Mesothelial cell of epicardium (in vitro differentiated cells): ENCODE data around the gene NMU. TPM values are rescaled to one million over a fixed set of nuclear protein-coding genes. Genes with fewer than 3 reads are reported as not detected.

ENCODE experiments used
- DNase-seq, 2 experiments: peaks; one replicate each; pipeline ENCODE4 v3.0.0; 2021; ENCODE audit warnings: low spot score in 2 of 2; ENCODE audit not compliant: unreplicated experiment in 2 of 2
- H3K27ac Mint-ChIP-seq: 2 replicates; pipeline ENCODE4 v1.8.0; 2021; ENCODE audit warnings: mixed read lengths
- H3K27me3 Mint-ChIP-seq: 2 replicates; pipeline ENCODE4 v1.8.0; 2021; ENCODE audit warnings: low read depth, mixed read lengths
- H3K36me3 Mint-ChIP-seq: 2 replicates; pipeline ENCODE4 v1.8.0; 2021; ENCODE audit warnings: mixed read lengths
- H3K4me1 Mint-ChIP-seq: 2 replicates; pipeline ENCODE4 v1.8.0; 2021; ENCODE audit warnings: mixed read lengths
- H3K4me3 Mint-ChIP-seq: 2 replicates; pipeline ENCODE4 v1.8.0; 2021; ENCODE audit warnings: mild to moderate bottlenecking, moderate library complexity, mixed read lengths
- H3K9me3 Mint-ChIP-seq: 2 replicates; pipeline ENCODE4 v1.8.0; 2021; ENCODE audit warnings: mixed read lengths
- total RNA-seq: library from RNA; stranded (reverse); gene quantifications from 3 replicates; pipeline ENCODE4 v1.2.1, GENCODE V29; 2021
- TF ChIP-seq, protein P1 (sequence below): fragments of 200-600 bp; sonication (generic); IDR thresholded peaks from one replicate; pipeline ENCODE4 v1.5.0; 2021; ENCODE audit warnings: antibody characterized with exemption; ENCODE audit not compliant: unreplicated experiment

The NMU gene
- total RNA-seq, 1 donor from 2014 or later = 2.2 TPM

DNA sequence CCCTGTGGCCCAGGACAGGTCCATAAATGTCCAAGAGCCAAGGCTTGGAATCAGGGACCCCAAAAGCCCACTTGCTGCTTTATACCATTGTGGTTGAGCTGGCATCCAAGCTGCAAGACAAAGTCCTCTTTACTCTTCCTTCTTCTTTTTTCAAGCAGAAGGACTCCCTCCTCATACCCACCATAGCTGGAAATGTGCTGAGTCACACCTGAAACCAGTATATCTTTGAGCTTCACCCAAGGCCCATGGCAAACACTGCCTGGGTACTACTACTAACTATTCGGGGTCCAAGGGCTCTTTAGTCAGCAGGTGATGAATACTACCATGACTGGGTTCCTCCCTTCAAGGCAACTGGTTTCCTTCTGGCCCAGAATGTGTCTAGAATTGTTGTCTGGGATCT lies 37.3 kb upstream of the NMU start:
- Mint-ChIP-seq H3K4me3 (no peak overlapping the region), H3K27me3 (peaks cover 4% of the 10 kb centered on the region), H3K36me3 (no peaks in the 10 kb centered on the region), H3K27ac (no peak overlapping the region), H3K4me1 (no peaks in the 10 kb centered on the region), H3K9me3 (peaks cover 15% of the 10 kb centered on the region)
- TF ChIP-seq, protein P1, sequence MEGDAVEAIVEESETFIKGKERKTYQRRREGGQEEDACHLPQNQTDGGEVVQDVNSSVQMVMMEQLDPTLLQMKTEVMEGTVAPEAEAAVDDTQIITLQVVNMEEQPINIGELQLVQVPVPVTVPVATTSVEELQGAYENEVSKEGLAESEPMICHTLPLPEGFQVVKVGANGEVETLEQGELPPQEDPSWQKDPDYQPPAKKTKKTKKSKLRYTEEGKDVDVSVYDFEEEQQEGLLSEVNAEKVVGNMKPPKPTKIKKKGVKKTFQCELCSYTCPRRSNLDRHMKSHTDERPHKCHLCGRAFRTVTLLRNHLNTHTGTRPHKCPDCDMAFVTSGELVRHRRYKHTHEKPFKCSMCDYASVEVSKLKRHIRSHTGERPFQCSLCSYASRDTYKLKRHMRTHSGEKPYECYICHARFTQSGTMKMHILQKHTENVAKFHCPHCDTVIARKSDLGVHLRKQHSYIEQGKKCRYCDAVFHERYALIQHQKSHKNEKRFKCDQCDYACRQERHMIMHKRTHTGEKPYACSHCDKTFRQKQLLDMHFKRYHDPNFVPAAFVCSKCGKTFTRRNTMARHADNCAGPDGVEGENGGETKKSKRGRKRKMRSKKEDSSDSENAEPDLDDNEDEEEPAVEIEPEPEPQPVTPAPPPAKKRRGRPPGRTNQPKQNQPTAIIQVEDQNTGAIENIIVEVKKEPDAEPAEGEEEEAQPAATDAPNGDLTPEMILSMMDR = no peak
- no peak for DNase-seq

DNA sequence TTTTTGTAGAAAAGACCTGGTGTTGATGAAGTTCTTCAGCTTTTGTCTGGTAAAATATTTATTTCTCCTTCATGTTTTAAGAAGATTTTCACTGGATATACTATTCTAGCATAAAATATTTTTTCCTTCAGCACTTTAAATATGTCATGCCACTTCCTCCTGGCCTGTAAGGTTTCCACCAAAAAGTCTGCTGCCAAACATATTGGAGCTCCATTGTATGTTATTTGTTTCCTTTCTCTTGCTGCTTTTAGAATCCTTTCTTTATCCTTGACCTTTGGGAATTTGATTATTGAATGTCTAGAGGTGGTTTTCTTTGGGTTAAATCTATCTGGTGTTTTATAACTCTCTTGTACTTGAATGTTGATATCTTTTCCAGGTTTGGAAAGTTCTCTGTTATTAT lies 35.6 kb upstream of the NMU start:
- H3K36me3 Mint-ChIP-seq = no peaks in the 10 kb centered on the region
- TF ChIP-seq, protein P1 = no peak
- H3K4me1 Mint-ChIP-seq = no peaks in the 10 kb centered on the region
- H3K27ac Mint-ChIP-seq = no peak overlapping the region
- peaks cover 12% of the 10 kb centered on the region for H3K9me3 Mint-ChIP-seq
- no peak for DNase-seq
- no peak overlapping the region for H3K4me3 Mint-ChIP-seq
- peaks cover 10% of the 10 kb centered on the region for H3K27me3 Mint-ChIP-seq

DNA sequence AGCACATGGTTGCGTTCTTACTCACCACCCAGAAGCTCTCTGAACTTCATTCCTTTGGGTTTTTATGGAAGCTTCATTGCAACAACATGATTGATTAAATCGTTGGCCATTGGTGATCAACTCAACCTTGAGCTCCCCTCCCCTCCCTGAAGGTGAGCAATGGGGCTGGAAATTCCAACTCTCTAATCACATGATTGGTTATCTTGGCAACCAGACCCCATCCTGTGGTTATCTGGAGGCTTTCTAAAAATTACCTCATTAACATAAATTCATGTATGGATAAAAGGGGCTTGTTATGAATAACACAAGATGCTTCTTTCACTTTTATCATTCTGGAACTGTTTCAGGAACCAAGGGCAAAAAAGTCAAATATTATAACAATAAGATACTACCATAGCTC lies 34.6 kb upstream of the NMU start:
- TF ChIP-seq, protein P1 = no peak
- Mint-ChIP-seq H3K27ac (no peak overlapping the region), H3K9me3 (peaks cover 12% of the 10 kb centered on the region), H3K4me1 (no peaks in the 10 kb centered on the region), H3K4me3 (no peak overlapping the region), H3K36me3 (no peaks in the 10 kb centered on the region), H3K27me3 (peaks cover 17% of the 10 kb centered on the region)
- DNase-seq = no peak

GRCh38 chr4:55668449-55668848 lies 32.4 kb upstream of the NMU start:
- Mint-ChIP-seq H3K9me3 (peaks cover 12% of the 10 kb centered on the region), H3K27ac (no peak overlapping the region), H3K36me3 (no peaks in the 10 kb centered on the region), H3K4me1 (no peaks in the 10 kb centered on the region), H3K27me3 (peaks cover 18% of the 10 kb centered on the region), H3K4me3 (no peak overlapping the region)
- no peak for DNase-seq
- TF ChIP-seq, protein P1 = no peak

GRCh38 chr4:55666535-55666934 lies 30.4 kb upstream of the NMU start:
- H3K27ac Mint-ChIP-seq = no peak overlapping the region
- H3K36me3 Mint-ChIP-seq = no peaks in the 10 kb centered on the region
- H3K9me3 Mint-ChIP-seq = no peaks in the 10 kb centered on the region
- H3K27me3 Mint-ChIP-seq = peaks cover 18% of the 10 kb centered on the region
- no peaks in the 10 kb centered on the region for H3K4me1 Mint-ChIP-seq
- no peak overlapping the region for H3K4me3 Mint-ChIP-seq
- TF ChIP-seq, protein P1 = no peak
- no peak for DNase-seq

GRCh38 chr4:55663145-55663544 lies 27.0 kb upstream of the NMU start:
- no peak overlapping the region for H3K27ac Mint-ChIP-seq
- H3K9me3 Mint-ChIP-seq = no peaks in the 10 kb centered on the region
- H3K4me1 Mint-ChIP-seq = no peaks in the 10 kb centered on the region
- no peak for DNase-seq
- no peaks in the 10 kb centered on the region for H3K36me3 Mint-ChIP-seq
- TF ChIP-seq, protein P1 = no peak
- no peak overlapping the region for H3K4me3 Mint-ChIP-seq
- peaks cover 18% of the 10 kb centered on the region for H3K27me3 Mint-ChIP-seq
